HG02885 (cell line): ENCODE measurements around the gene TACR1.
"Not testable (repeated sequence)": the region's sequence is repeated elsewhere in the genome, so short reads cannot be mapped to it uniquely, and the experiment has no call there.

Experiments used
- ATAC-seq: cut with Tn5 transposase; IDR thresholded peaks from one replicate; pipeline ENCODE4 v1.9.1; 2021; ENCODE audit warnings: mild to moderate bottlenecking; ENCODE audit not compliant: unreplicated experiment, poor library complexity

Gene TACR1

GRCh38 chr2:75200140-75201096 lies 1.1 kb upstream of the TACR1 start:
- ATAC-seq = peak; percentile 39

GRCh38 chr2:75195076-75195691 lies 4.1 kb downstream of the TACR1 start:
- no peak for ATAC-seq

GRCh38 chr2:75194184-75194868 lies 5.0 kb downstream of the TACR1 start:
- ATAC-seq = no peak

GRCh38 chr2:75192496-75192895 lies 6.8 kb downstream of the TACR1 start:
- no peak for ATAC-seq

- ATAC-seq = no peak
These were observed 8.9 kb downstream of the TACR1 start for GRCh38 chr2:75190271-75190990.

GRCh38 chr2:75186821-75187220 lies 12.5 kb downstream of the TACR1 start:
- no peak for ATAC-seq

GRCh38 chr2:75182606-75183005 lies 16.7 kb downstream of the TACR1 start:
- ATAC-seq = no peak

- no peak for ATAC-seq
These were observed 18.8 kb downstream of the TACR1 start for GRCh38 chr2:75180476-75180875.

GRCh38 chr2:75177427-75177826 lies 21.9 kb downstream of the TACR1 start:
- no peak for ATAC-seq

GRCh38 chr2:75175456-75175855 lies 23.9 kb downstream of the TACR1 start:
- no peak for ATAC-seq

- no peak for ATAC-seq
These were observed 24.3 kb downstream of the TACR1 start for GRCh38 chr2:75174981-75175380.

- no peak for ATAC-seq
These were observed 24.8 kb downstream of the TACR1 start for GRCh38 chr2:75174519-75174918.

GRCh38 chr2:75173740-75174139 lies 25.6 kb downstream of the TACR1 start:
- ATAC-seq = no peak

- not testable (repeated sequence) for ATAC-seq
These were observed 27.9 kb downstream of the TACR1 start for GRCh38 chr2:75171423-75171822.

GRCh38 chr2:75170889-75171288 lies 28.4 kb downstream of the TACR1 start:
- no peak for ATAC-seq

GRCh38 chr2:75168186-75168585 lies 31.1 kb downstream of the TACR1 start:
- no peak for ATAC-seq

GRCh38 chr2:75166491-75166890 lies 32.8 kb downstream of the TACR1 start:
- no peak for ATAC-seq

- no peak for ATAC-seq
These were observed 36.4 kb downstream of the TACR1 start for GRCh38 chr2:75162897-75163296.

GRCh38 chr2:75162259-75162658 lies 37.1 kb downstream of the TACR1 start:
- no peak for ATAC-seq

- ATAC-seq = no peak
These were observed 41.9 kb downstream of the TACR1 start for GRCh38 chr2:75157435-75157834.
